H9 (cell line): ENCODE measurements around the gene GSTM3. TPM values are rescaled to one million over a fixed set of nuclear protein-coding genes. Genes with fewer than 3 reads are reported as not detected.

Experiments used
- DNase-seq: peaks from one replicate; pipeline ENCODE4 v3.0.0-alpha.2; 2017
- H2AFZ ChIP-seq: one replicate; pipeline ENCODE4 v1.6.1; 2013; ENCODE audit warnings: mild to moderate bottlenecking, low read length, control low read depth, moderate library complexity
- H2AK5ac ChIP-seq: 2 replicates; pipeline ENCODE4 v1.6.1; 2013; ENCODE audit warnings: low read length, control low read depth, mixed read lengths; ENCODE audit not compliant: insufficient read length
- H2BK120ac ChIP-seq: one replicate; pipeline ENCODE4 v1.6.1; 2013; ENCODE audit warnings: low read depth, mild to moderate bottlenecking, low read length, control low read depth, inconsistent platforms; ENCODE audit not compliant: poor library complexity, severe bottlenecking
- H2BK12ac ChIP-seq: 2 replicates; pipeline ENCODE4 v1.6.1; 2013; ENCODE audit warnings: low read length, control low read depth, mixed read lengths, low read depth; ENCODE audit not compliant: insufficient read length
- H2BK15ac ChIP-seq: 2 replicates; pipeline ENCODE4 v1.6.1; 2013; ENCODE audit warnings: low read depth, low read length, control low read depth
- H2BK20ac ChIP-seq: one replicate; pipeline ENCODE4 v1.6.1; 2013; ENCODE audit warnings: low read depth, mild to moderate bottlenecking, low read length, control low read depth, inconsistent platforms; ENCODE audit not compliant: poor library complexity, severe bottlenecking
- H2BK5ac ChIP-seq: 2 replicates; pipeline ENCODE4 v1.6.1; 2013; ENCODE audit warnings: low read length, control low read depth, mixed read lengths; ENCODE audit not compliant: insufficient read length
- H3K14ac ChIP-seq: 2 replicates; pipeline ENCODE4 v1.6.1; 2013; ENCODE audit warnings: low read length, control low read depth; ENCODE audit not compliant: insufficient read depth
- H3K18ac ChIP-seq: 2 replicates; pipeline ENCODE4 v1.6.1; 2013; ENCODE audit warnings: low read depth, mild to moderate bottlenecking, mixed read lengths, low read length, control low read depth; ENCODE audit not compliant: insufficient read length
- H3K23ac ChIP-seq: 2 replicates; pipeline ENCODE4 v1.6.1; 2013; ENCODE audit warnings: low read length, control low read depth, mixed read lengths, low read depth; ENCODE audit not compliant: insufficient read length
- H3K23me2 ChIP-seq: 2 replicates; pipeline ENCODE4 v1.6.1; 2013; ENCODE audit warnings: low read depth, mild to moderate bottlenecking, mixed read lengths, low read length, control low read depth; ENCODE audit not compliant: insufficient read length, poor library complexity, severe bottlenecking
- H3K27ac ChIP-seq: 2 replicates; pipeline ENCODE4 v1.5.1; 2013; ENCODE audit warnings: low read length, control low read depth, mixed read lengths, low read depth; ENCODE audit not compliant: insufficient read length
- H3K27me3 ChIP-seq: 2 replicates; pipeline ENCODE4 v1.6.1; 2013; ENCODE audit warnings: low read length, control low read depth, inconsistent platforms; ENCODE audit not compliant: insufficient read depth
- H3K4ac ChIP-seq: 2 replicates; pipeline ENCODE4 v1.6.1; 2013; ENCODE audit warnings: low read depth, mild to moderate bottlenecking, control low read depth, inconsistent platforms, low read length, moderate library complexity
- H3K4me1 ChIP-seq: 2 replicates; pipeline ENCODE4 v1.6.1; 2013; ENCODE audit warnings: low read length, control low read depth, inconsistent platforms; ENCODE audit not compliant: insufficient read depth
- H3K4me2 ChIP-seq: 2 replicates; pipeline ENCODE4 v1.6.1; 2013; ENCODE audit warnings: low read length, control low read depth, mixed read lengths; ENCODE audit not compliant: insufficient read length, insufficient read depth
- H3K56ac ChIP-seq: 2 replicates; pipeline ENCODE4 v1.6.1; 2013; ENCODE audit warnings: low read depth, mild to moderate bottlenecking, mixed read lengths, low read length, control low read depth; ENCODE audit not compliant: insufficient read length
- H3K79me1 ChIP-seq: 2 replicates; pipeline ENCODE4 v1.6.1; 2013; ENCODE audit warnings: low read depth, mild to moderate bottlenecking, moderate library complexity, low read length, control low read depth, inconsistent platforms; ENCODE audit not compliant: insufficient read depth, poor library complexity, severe bottlenecking
- H3K79me2 ChIP-seq: 2 replicates; pipeline ENCODE4 v1.6.1; 2013; ENCODE audit warnings: low read length, control low read depth, inconsistent platforms; ENCODE audit not compliant: insufficient read depth
- H3K9ac ChIP-seq: 2 replicates; pipeline ENCODE4 v1.6.1; 2013; ENCODE audit warnings: low read length, control low read depth, mixed read lengths; ENCODE audit not compliant: insufficient read length; ENCODE audit errors: extremely low read depth
- H3K9me3 ChIP-seq: one replicate; pipeline ENCODE4 v1.6.1; 2013; ENCODE audit warnings: low read depth, low read length, inconsistent platforms; ENCODE audit not compliant: control insufficient read depth
- H3T11ph ChIP-seq: one replicate; pipeline ENCODE4 v1.6.1; 2013; ENCODE audit warnings: mild to moderate bottlenecking, low read length, control low read depth, inconsistent platforms
- H4K20me1 ChIP-seq: one replicate; pipeline ENCODE4 v1.6.1; 2013; ENCODE audit not compliant: control insufficient read depth, insufficient read length, insufficient read depth
- H4K5ac ChIP-seq: 2 replicates; pipeline ENCODE4 v1.6.1; 2013; ENCODE audit warnings: low read depth, mild to moderate bottlenecking, mixed read lengths, low read length, control low read depth; ENCODE audit not compliant: insufficient read length
- H4K8ac ChIP-seq: replicated peaks from 2 replicates; pipeline ENCODE4 v1.6.1; 2013; ENCODE audit warnings: low read length, control low read depth, mixed read lengths, low read depth; ENCODE audit not compliant: insufficient read length
- H4K91ac ChIP-seq: 2 replicates; pipeline ENCODE4 v1.6.1; 2013; ENCODE audit warnings: low read depth, mild to moderate bottlenecking, moderate library complexity, mixed read lengths, low read length, control low read depth; ENCODE audit not compliant: insufficient read length
- H3K27ac Mint-ChIP-seq, 3 experiments: 2 replicates in 2 of 3; 3 replicates in 1 of 3; pipeline ENCODE4 v1.8.0; 2020 to 2021; ENCODE audit warnings: mixed read lengths in 3 of 3, mild to moderate bottlenecking in 1 of 3, moderate library complexity in 1 of 3
- H3K27me3 Mint-ChIP-seq: 2 replicates; pipeline ENCODE4 v1.8.0; 2021; ENCODE audit warnings: low read depth, mild to moderate bottlenecking, moderate library complexity, mixed read lengths
- H3K36me3 Mint-ChIP-seq, 3 experiments: 2 replicates in 2 of 3; 3 replicates in 1 of 3; pipeline ENCODE4 v1.8.0; 2020 to 2021; ENCODE audit warnings: low read depth in 3 of 3, mixed read lengths in 3 of 3; ENCODE audit not compliant: insufficient read depth in 1 of 3
- H3K4me1 Mint-ChIP-seq, 2 experiments: 2 replicates each; pipeline ENCODE4 v1.8.0; 2020; ENCODE audit warnings: mixed read lengths in 2 of 2
- H3K4me3 Mint-ChIP-seq, 2 experiments: 2 replicates in 1 of 2; 3 replicates in 1 of 2; pipeline ENCODE4 v1.8.0; 2020 to 2021; ENCODE audit warnings: mild to moderate bottlenecking in 2 of 2, mixed read lengths in 2 of 2, moderate library complexity in 1 of 2
- H3K9me3 Mint-ChIP-seq, 2 experiments: 2 replicates in 1 of 2; 3 replicates in 1 of 2; pipeline ENCODE4 v1.8.0; 2020; ENCODE audit warnings: mild to moderate bottlenecking in 2 of 2, mixed read lengths in 2 of 2, moderate library complexity in 1 of 2
- CTCF ChIP-seq: fragments of 200-600 bp; sonication (generic); conservative IDR thresholded peaks from 3 replicates; pipeline ENCODE4 v1.8.0; 2021; ENCODE audit warnings: antibody characterized with exemption, mild to moderate bottlenecking
- WGBS: extraction: QIAGEN DNeasy Blood & Tissue Kit; methylation state at CpG from one replicate; pipeline ENCODE4 v1.1.7; 2013; ENCODE audit warnings: missing lambda C conversion rate, low lambda C conversion rate, mixed read lengths; ENCODE audit not compliant: insufficient read length; ENCODE audit errors: extremely low coverage; 5-methylcytosine and 5-hydroxymethylcytosine counted together
- total RNA-seq: library from RNA; stranded (reverse); gene quantifications from 2 replicates; pipeline ENCODE4 v1.2.1, GENCODE V29; 2021

GSTM3 gene
- total RNA-seq, 1 experiment from 2014 or later = 3.5 TPM

- Histone ChIP-seq H4K20me1 (no peaks in the 10 kb centered on the region), H2BK120ac (no peak overlapping the region), H3K4me1 (no peaks in the 10 kb centered on the region), H3K4ac (no peak overlapping the region), H4K91ac (no peak overlapping the region), H3K4me2 (no peak overlapping the region), H3K9me3 (no peaks in the 10 kb centered on the region), H3K14ac (no peak overlapping the region), H4K8ac (no peak overlapping the region), H3K23me2 (no peaks in the 10 kb centered on the region), H2AK5ac (no peak overlapping the region), H3K23ac (no peak overlapping the region), H3T11ph (no peak overlapping the region), H3K18ac (no peak overlapping the region), H3K9ac (no peak overlapping the region), H2BK12ac (no peak overlapping the region), H3K79me2 (no peaks in the 10 kb centered on the region), H3K56ac (no peak overlapping the region), H2AFZ (no peak overlapping the region), H2BK5ac (no peak overlapping the region), H3K79me1 (no peaks in the 10 kb centered on the region), H2BK15ac (no peak overlapping the region), H4K5ac (no peak overlapping the region), H2BK20ac (no peak overlapping the region), H3K27ac (no peak overlapping the region), H3K27me3 (no peaks in the 10 kb centered on the region)
- Mint-ChIP-seq H3K36me3 (no peaks in the 10 kb centered on the region), H3K27me3 (peaks cover 3% of the 10 kb centered on the region; the same call in 1 of the 2 replicates), H3K9me3 (no peaks in the 10 kb centered on the region), H3K4me1 (peaks cover 4 to 5% of the 10 kb centered on the region in 2 experiments; a peak in 2 of 4 replicates), H3K27ac (peak overlapping the region in 1 of 3 experiments; percentile 39; a peak in 1 of 7 replicates), H3K4me3 (no peak overlapping the region)
- DNase-seq = no peak
- TF ChIP-seq CTCF = no peak
- WGBS = no CpG with 5 or more reads among the region's 13 CpGs
Measured at GRCh38 chr1:109764561-109765482, 24.0 kb upstream of the GSTM3 start.
